ENCODE data around the gene MRPL11. TPM values are rescaled to one million over a fixed set of nuclear protein-coding genes. Genes with fewer than 3 reads are reported as not detected.

Gene MRPL11
- total RNA-seq, 4 donors from 2014 or later, result 28.7 to 57.9 (median 33.4) TPM

Small RNA genes lying within 50 kb of the gene (small RNA-seq; reads per million reads assigned to genes)
- gene RF00416 (not detected), gene RNU1-84P (not detected)

Other genes starting within 250 kb of the MRPL11 start
- 10 to 100 TPM in 3 of 4 donors, 1 to 10 TPM in 1; 3.3 to 45.3 (median 17.2) TPM for gene KLC2, start 181.1 kb downstream of the MRPL11 start, total RNA-seq
- gene RAB1B, start 170.2 kb downstream of the MRPL11 start, total RNA-seq, result 100 to 1,000 TPM in 2 of 4 donors, 10 to 100 TPM in 2; 40.6 to 146 (median 94.6) TPM
- 1 to 10 TPM in 2 of 4 donors, not detected in 2; 1.2 to 1.5 TPM for gene CNIH2, start 160.7 kb downstream of the MRPL11 start, total RNA-seq
- 100 to 1,000 TPM in 1 of 4 donors, 10 to 100 TPM in 3; 38.9 to 101 (median 79.1) TPM for gene YIF1A, start 149.7 kb downstream of the MRPL11 start, total RNA-seq
- under 1 TPM in 1 of 4 donors, not detected in 3; 0.27 TPM for gene TMEM151A, start 147.0 kb downstream of the MRPL11 start, total RNA-seq
- 10 to 100 TPM; 14.1 to 91.2 (median 46.2) TPM for gene CD248, start 121.8 kb downstream of the MRPL11 start, total RNA-seq
- gene RIN1, start 102.4 kb downstream of the MRPL11 start, total RNA-seq, result 10 to 100 TPM in 2 of 4 donors, 1 to 10 TPM in 2; 1.8 to 26.6 (median 8.6) TPM
- gene BRMS1, start 93.7 kb downstream of the MRPL11 start, total RNA-seq, result 10 to 100 TPM; 15.0 to 77.4 (median 21.9) TPM
- gene B4GAT1, start 91.2 kb downstream of the MRPL11 start, total RNA-seq, result 10 to 100 TPM; 13.2 to 44.8 (median 26.2) TPM
- 1 to 10 TPM in 2 of 4 donors, under 1 TPM in 1, not detected in 1; 0.26 to 3.5 (median 1.5) TPM for gene SLC29A2, start 67.1 kb downstream of the MRPL11 start, total RNA-seq
- gene NPAS4, start 17.8 kb downstream of the MRPL11 start, total RNA-seq, result 10 to 100 TPM in 1 of 4 donors, 1 to 10 TPM in 1, under 1 TPM in 1, not detected in 1; 0.97 to 12.6 (median 1.5) TPM
- 10 to 100 TPM; 13.8 to 35.0 (median 24.0) TPM for gene PELI3, start 28.1 kb upstream of the MRPL11 start, total RNA-seq
- gene DPP3, start 41.6 kb upstream of the MRPL11 start, total RNA-seq, result 10 to 100 TPM in 2 of 4 donors, 1 to 10 TPM in 2; 2.1 to 14.1 (median 8.7) TPM
- gene BBS1, start 71.8 kb upstream of the MRPL11 start, total RNA-seq, result 10 to 100 TPM; 32.1 to 84.4 (median 56.8) TPM
- 10 to 100 TPM in 2 of 4 donors, 1 to 10 TPM in 1, under 1 TPM in 1; 0.29 to 11.9 (median 8.9) TPM for gene ZDHHC24, start 107.2 kb upstream of the MRPL11 start, total RNA-seq
- gene ACTN3, start 108.1 kb upstream of the MRPL11 start, total RNA-seq, result under 1 TPM in 1 of 4 donors, not detected in 3; 0.46 TPM
- gene CTSF, start 129.8 kb upstream of the MRPL11 start, total RNA-seq, result 10 to 100 TPM; 61.2 to 89.1 (median 83.6) TPM
- gene CCDC87, start 154.2 kb upstream of the MRPL11 start, total RNA-seq, result under 1 TPM in 1 of 4 donors, not detected in 3; 0.52 TPM
- gene CCS, start 154.3 kb upstream of the MRPL11 start, total RNA-seq, result 10 to 100 TPM; 13.5 to 52.0 (median 42.9) TPM
- gene RBM14, start 177.8 kb upstream of the MRPL11 start, total RNA-seq, result 10 to 100 TPM; 15.1 to 86.4 (median 53.2) TPM
- 100 to 1,000 TPM in 2 of 4 donors, 10 to 100 TPM in 2; 32.4 to 146 (median 94.8) TPM for gene RBM4, start 199.9 kb upstream of the MRPL11 start, total RNA-seq
- gene RBM4B, start 239.0 kb upstream of the MRPL11 start, total RNA-seq, result 10 to 100 TPM in 3 of 4 donors, 1 to 10 TPM in 1; 5.0 to 60.3 (median 20.1) TPM

All from uterus (tissue), 4 donors.